ENCODE measurements around the gene DMD. TPM values are rescaled to one million over a fixed set of nuclear protein-coding genes. Genes with fewer than 3 reads are reported as not detected.
"Not testable (repeated sequence)": the region's sequence is repeated elsewhere in the genome, so short reads cannot be mapped to it uniquely, and the experiment has no call there.

Gene DMD
- total RNA-seq, 1 donor from 2014 or later, result 23.9 TPM

DNA sequence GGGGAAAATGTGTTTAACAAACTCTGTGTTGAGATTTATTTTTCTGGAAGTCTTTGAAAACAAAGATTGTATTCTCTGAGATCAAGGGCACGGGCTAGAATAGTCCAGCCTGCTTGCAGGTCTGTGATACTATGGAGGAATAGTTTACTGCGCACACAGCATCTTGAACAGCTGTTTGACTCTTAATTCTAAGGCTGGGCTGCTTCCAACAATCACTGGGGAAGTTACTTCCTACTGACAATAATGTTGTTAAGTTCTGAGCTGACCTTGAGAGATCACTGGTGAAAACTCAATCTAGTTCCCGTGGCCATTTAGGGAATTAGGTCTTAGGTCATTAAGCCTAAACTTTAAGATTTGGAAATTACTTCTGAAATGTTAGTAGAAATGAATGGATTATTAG is 1723.4 kb downstream of the DMD start:
- H3K9me3 Mint-ChIP-seq (ENCODE audit: low read depth), result peaks cover 29% of the 10 kb centered on the region

DNA sequence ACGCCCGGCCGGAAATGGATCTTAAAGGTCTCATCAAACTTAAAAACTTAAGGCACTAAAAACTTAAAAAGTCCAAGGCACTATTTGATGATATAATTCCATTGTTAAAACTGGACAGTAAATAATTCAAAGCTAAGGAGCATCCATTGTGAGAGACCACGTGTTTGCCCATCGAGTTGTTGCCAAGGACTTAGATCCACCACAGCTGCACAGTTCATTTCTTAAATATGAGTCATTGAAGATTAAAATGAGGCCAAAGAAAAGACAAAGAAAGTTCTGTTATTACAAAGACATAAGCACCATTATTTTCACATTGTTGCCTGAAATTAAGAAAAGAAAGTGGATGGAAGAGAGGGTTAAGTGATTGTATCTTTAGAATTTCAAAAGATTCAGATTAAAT is 1728.0 kb downstream of the DMD start:
- Mint-ChIP-seq H3K36me3 (ENCODE audit: insufficient read depth) (peaks cover 4% of the 10 kb centered on the region), H3K9me3 (ENCODE audit: low read depth) (peaks cover 25% of the 10 kb centered on the region), H3K4me1 (ENCODE audit: low read depth) (no peaks in the 10 kb centered on the region), H3K27ac (no peak overlapping the region), H3K4me3 (ENCODE audit: low read depth) (no peak overlapping the region), H3K27me3 (no peaks in the 10 kb centered on the region)
- DNase-seq (ENCODE audit: low spot score, unreplicated experiment), result no peak
- no peak for TF ChIP-seq CTCF (IDR thresholded peaks at IDR 0.05; ENCODE audit: unreplicated experiment)

More for the DNA sequence above, 1723.4 kb downstream of the DMD start:
- peaks cover 1% of the 10 kb centered on the region for H3K36me3 Mint-ChIP-seq (ENCODE audit: insufficient read depth)
- H3K27me3 Mint-ChIP-seq, result no peaks in the 10 kb centered on the region
- DNase-seq (ENCODE audit: low spot score, unreplicated experiment), result no peak
- no peak for TF ChIP-seq CTCF (IDR thresholded peaks at IDR 0.05; ENCODE audit: unreplicated experiment)
- H3K4me3 Mint-ChIP-seq (ENCODE audit: low read depth), result no peak overlapping the region
- H3K27ac Mint-ChIP-seq, result no peak overlapping the region
- H3K4me1 Mint-ChIP-seq (ENCODE audit: low read depth), result no peaks in the 10 kb centered on the region

- no peak overlapping the region for H3K4me3 Mint-ChIP-seq (ENCODE audit: low read depth)
- no peak for DNase-seq (ENCODE audit: low spot score, unreplicated experiment)
- peaks cover 4% of the 10 kb centered on the region for H3K36me3 Mint-ChIP-seq (ENCODE audit: insufficient read depth)
- TF ChIP-seq CTCF (IDR thresholded peaks at IDR 0.05; ENCODE audit: unreplicated experiment), result no peak
- H3K27me3 Mint-ChIP-seq, result no peaks in the 10 kb centered on the region
- no peak overlapping the region for H3K27ac Mint-ChIP-seq
- no peaks in the 10 kb centered on the region for H3K4me1 Mint-ChIP-seq (ENCODE audit: low read depth)
- H3K9me3 Mint-ChIP-seq (ENCODE audit: low read depth), result peaks cover 31% of the 10 kb centered on the region
These were observed 1730.7 kb downstream of the DMD start for GRCh38 chrX:31480696-31481095.

DNA sequence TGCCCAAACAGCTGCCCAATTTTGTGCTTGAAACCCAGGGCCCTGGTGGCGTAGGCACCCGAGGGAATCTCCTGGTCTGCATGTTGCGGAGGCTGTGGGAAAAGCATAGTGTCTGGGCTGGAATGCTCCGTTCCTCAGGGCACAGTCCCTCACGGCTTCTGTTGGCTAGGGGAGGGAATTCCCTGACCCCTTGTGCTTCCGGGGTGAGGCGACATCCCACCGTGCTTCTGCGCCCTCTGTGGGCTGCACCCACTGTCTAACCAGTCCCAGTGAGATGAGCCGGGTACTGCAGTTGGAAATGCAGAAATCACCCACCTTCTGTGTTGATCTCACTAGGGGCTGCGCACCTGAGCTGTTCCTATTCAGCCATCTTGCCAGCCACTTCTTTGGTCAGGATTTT is 1740.1 kb downstream of the DMD start:
- DNase-seq (ENCODE audit: low spot score, unreplicated experiment), result no peak
- H3K4me3 Mint-ChIP-seq (ENCODE audit: low read depth), result no peak overlapping the region
- H3K36me3 Mint-ChIP-seq (ENCODE audit: insufficient read depth), result peaks cover 3% of the 10 kb centered on the region
- no peaks in the 10 kb centered on the region for H3K4me1 Mint-ChIP-seq (ENCODE audit: low read depth)
- peaks cover 43% of the 10 kb centered on the region for H3K9me3 Mint-ChIP-seq (ENCODE audit: low read depth)
- no peak for TF ChIP-seq CTCF (IDR thresholded peaks at IDR 0.05; ENCODE audit: unreplicated experiment)
- H3K27me3 Mint-ChIP-seq, result no peaks in the 10 kb centered on the region
- no peak overlapping the region for H3K27ac Mint-ChIP-seq

- not testable (repeated sequence) for H3K27ac Mint-ChIP-seq; DNase-seq (ENCODE audit: low spot score, unreplicated experiment); H3K4me3 Mint-ChIP-seq (ENCODE audit: low read depth); H3K36me3 Mint-ChIP-seq (ENCODE audit: insufficient read depth); H3K27me3 Mint-ChIP-seq; H3K4me1 Mint-ChIP-seq (ENCODE audit: low read depth)
- peaks cover 45% of the 10 kb centered on the region for H3K9me3 Mint-ChIP-seq (ENCODE audit: low read depth)
These were observed 1740.6 kb downstream of the DMD start for GRCh38 chrX:31470753-31471152.

DNA sequence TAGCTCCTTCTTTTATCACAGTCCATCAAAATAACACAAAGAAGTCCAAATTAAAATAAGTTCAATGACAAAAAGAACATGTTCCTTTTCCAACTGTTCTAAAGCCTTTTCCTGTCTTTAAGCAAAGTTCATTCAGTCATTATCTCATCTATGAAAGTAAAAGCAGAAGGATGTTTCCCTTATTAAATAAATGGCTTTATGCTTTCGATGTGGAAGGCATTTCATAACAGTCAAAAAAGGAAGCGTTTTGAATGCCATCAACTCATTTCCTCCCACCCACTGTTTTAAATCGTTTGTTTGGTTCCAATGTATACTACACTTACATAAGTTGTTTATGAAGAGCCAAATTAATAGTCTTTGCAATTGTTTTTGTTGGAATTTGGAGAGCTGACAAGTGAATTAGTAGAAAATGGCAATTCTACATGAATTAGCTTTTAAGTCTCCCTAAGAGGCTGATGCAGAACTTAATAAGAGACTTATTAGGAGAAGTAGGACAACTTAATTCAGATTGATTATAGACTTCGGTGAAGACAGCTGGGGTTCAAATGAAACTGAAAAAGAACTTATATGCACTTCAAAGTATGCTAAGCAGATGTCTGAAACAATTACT is 1746.9 kb downstream of the DMD start:
- peaks cover 6% of the 10 kb centered on the region for H3K4me1 Mint-ChIP-seq (ENCODE audit: low read depth)
- TF ChIP-seq CTCF (IDR thresholded peaks at IDR 0.05; ENCODE audit: unreplicated experiment), result no peak
- H3K36me3 Mint-ChIP-seq (ENCODE audit: insufficient read depth), result peaks cover 3% of the 10 kb centered on the region
- H3K27ac Mint-ChIP-seq, result no peak overlapping the region
- no peak for DNase-seq (ENCODE audit: low spot score, unreplicated experiment)
- H3K27me3 Mint-ChIP-seq, result no peaks in the 10 kb centered on the region
- no peak overlapping the region for H3K4me3 Mint-ChIP-seq (ENCODE audit: low read depth)
- H3K9me3 Mint-ChIP-seq (ENCODE audit: low read depth), result peaks cover 36% of the 10 kb centered on the region
